Astrocyte (in vitro differentiated cells and primary cell): ENCODE measurements around the gene ALDH16A1.

Experiments used
- EZH2 ChIP-seq: IDR thresholded peaks from 2 replicates; pipeline ENCODE4 v1.6.1; 2012; ENCODE audit warnings: mild to moderate bottlenecking, low read length, inconsistent platforms; ENCODE audit not compliant: insufficient read depth
- TF ChIP-seq, protein P1 (sequence below): IDR thresholded peaks from 2 replicates; pipeline ENCODE4 v1.5.1; 2011; ENCODE audit warnings: low read depth, mild to moderate bottlenecking, inconsistent platforms, low read length, moderate library complexity; ENCODE audit not compliant: insufficient read depth

GRCh38 chr19:49481020-49481683 lies 28.1 kb downstream of the ALDH16A1 start:
- TF ChIP-seq, protein P1, sequence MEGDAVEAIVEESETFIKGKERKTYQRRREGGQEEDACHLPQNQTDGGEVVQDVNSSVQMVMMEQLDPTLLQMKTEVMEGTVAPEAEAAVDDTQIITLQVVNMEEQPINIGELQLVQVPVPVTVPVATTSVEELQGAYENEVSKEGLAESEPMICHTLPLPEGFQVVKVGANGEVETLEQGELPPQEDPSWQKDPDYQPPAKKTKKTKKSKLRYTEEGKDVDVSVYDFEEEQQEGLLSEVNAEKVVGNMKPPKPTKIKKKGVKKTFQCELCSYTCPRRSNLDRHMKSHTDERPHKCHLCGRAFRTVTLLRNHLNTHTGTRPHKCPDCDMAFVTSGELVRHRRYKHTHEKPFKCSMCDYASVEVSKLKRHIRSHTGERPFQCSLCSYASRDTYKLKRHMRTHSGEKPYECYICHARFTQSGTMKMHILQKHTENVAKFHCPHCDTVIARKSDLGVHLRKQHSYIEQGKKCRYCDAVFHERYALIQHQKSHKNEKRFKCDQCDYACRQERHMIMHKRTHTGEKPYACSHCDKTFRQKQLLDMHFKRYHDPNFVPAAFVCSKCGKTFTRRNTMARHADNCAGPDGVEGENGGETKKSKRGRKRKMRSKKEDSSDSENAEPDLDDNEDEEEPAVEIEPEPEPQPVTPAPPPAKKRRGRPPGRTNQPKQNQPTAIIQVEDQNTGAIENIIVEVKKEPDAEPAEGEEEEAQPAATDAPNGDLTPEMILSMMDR, result no peak
- TF ChIP-seq EZH2, result no peak
